HG03103 (cell line): ENCODE data around the gene MTR.

Source experiments
- ATAC-seq: cut with Tn5 transposase; IDR thresholded peaks from one replicate; pipeline ENCODE4 v1.9.1; 2021; ENCODE audit warnings: low read depth; ENCODE audit not compliant: unreplicated experiment

MTR gene

DNA sequence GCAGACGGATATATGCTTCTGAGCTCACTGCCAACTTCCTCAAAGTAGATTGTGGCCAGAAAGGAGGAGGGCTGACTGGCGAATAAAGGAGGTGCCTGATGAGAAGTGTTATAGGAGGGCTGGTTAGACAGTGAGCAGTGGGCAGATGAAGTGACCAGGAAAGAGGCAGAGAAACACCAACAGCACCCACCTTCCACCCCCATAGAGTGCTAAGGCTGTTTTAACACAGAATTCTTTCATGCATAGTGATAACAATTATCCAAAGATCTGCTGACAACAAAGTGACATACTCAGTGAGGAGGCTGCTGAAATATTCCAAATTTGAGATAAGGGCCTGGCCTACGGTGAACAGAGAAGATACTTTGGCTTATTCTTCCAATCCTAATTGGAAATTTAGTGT, 21.2 kb upstream of the MTR start:
- ATAC-seq, result no peak

DNA sequence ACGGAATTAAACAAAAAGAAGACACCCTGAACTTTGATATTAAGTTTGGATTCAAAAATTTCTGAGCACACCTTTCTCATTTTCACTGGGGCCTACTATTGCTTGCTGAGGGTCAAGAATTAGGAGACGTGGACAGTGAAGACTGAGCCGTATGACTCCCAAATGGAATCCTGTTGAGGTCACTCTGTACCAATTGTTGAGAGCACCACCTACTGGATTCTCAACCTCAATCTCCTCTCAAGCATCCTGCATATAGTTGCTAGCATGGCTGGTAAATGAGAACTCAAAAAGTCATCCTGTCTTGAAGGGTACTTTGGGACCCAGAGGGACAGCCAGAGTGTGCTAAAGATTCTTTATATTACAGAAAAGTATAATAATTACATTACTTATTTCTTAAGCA, 20.2 kb upstream of the MTR start:
- no peak for ATAC-seq

DNA sequence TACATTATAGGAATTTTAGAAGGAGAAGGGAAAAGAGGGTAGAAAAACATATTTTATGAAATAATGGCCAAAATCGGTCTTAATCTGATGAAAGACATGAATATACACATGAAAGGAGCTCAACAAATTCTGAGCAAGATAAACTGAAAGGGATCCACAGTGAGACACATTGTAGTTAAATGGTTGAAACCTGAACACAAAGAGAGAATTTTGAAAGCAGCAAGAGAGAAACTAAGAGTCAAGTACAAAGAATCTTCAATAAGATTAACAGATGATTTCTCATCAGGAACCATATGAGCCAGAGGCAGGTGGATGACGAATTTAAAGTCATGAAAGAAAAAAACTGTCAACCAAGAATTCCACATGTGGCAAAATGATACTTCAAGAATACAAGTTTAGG, 15.8 kb upstream of the MTR start:
- ATAC-seq, result no peak

DNA sequence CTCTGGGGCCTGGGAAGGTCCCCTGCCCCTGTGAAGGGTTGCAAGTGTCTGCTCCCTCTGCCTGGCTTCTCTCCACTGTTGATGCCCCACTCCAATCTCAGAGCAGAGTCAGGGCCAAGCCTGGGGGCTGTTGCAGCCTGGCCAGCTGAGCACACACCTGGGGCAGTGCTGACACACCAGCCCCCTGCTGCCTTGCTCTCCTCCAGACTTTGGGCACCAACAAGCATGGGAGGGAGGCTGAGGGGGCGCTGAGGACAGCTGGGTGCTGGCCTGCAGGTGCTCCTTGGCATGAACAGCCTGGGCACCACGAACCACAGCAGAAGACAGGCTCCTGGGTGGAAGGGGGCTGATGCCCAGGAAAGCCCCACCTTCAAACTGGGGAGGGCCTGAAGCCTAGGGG, 9.6 kb upstream of the MTR start:
- ATAC-seq, result no peak

DNA sequence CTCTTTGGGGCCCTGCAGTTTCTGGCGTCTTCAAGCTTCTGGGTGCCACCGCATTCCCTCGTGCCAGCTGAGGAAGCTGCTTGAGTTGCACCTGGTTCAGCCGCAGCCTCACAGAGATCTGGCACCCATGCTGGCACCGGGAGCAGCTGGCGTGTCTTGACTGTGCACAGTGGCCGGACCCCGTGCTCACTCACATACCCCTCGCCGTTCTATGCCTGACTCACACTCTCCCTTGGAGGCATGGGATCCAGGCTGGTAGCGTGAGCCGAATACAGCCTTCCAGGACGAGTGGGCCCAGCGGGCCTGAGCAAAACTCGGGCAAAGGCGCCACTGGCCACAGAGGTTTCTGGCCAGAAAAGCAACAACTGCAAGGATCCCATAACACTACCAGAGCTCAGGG, 8.6 kb upstream of the MTR start:
- ATAC-seq, result no peak

DNA sequence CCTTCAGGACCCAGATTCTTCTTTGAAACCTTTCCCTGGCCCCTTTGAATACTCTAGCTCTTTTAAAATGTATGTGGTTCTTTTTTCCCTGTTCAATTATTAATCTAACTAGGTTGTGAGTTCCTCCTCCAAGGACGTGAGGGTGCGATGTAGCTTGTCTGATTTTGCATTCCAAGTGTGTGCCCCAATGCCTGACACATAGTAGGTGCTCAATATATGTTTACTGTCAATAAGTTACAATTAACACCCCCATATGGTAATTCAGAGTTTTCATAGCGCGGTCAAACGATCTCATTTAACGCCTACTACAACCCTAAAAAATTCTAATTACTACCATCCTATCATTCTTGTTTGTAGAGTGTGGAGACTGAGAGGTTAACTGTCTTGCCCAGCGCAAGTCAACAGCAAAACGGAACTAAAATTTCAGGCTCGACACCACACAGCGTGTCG, 482 bp upstream of the MTR start:
- ATAC-seq, result no peak

DNA sequence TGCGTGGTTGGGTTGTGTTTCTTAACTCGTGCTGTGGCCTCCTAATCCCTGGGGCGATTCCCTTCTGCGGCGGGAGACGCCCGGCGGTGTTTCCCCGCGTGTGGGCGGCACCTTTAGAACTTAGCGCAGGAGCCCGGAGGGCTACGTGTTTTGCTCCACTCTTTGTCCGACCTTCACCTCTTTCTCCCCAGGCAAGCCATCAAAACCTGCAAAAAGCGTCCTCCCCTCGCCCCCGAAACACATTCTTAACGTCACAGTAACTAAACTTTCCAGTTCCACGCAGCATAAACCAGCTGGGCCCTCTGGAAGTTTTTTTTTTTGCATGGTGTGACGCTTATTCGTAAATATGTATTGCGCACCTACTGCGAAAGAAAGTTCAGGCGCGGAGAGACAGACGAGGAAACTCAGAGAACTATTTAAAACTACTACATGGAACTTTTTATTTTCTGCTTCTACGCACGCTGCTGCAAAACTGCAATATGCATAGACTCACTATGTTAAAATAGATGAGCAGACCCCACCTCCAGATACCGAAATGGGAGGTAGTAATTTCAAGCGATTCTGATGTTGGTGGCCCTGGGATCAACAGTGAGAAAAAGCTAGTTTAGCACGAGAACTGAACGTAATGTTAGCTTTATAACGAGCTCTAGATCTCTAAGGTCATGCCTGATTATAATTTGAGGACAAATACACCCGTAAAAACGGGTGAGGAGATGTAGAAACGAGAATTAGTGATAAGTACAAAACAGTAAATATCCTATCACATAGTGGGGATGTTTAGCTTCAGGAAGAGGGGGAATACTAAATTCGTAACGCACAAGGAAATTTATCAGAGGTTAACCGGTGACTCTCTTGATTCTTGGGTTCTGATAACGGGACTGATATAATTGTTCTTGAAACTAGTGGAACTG, 920 bp downstream of the MTR start:
- ATAC-seq, result peak; percentile 17

DNA sequence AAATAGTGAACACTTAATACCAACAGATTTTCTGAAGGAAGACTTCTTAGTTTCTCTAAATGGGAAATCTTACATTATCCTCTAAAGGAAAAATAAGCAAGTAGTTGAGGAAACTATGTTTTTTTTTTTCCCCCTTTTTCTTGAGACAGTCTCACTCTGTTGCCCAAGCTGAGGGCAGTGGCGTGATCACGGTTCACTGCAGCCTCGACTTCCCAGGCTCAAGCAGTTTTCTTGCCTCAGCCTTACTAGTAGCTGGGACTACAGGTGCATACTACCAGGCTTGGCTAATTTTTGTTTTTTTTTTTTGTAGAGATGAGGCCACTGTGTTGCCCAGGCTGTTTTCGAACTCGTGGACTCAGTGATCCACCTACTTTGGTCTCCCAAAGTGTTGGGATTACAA, 3.9 kb downstream of the MTR start:
- no peak for ATAC-seq

DNA sequence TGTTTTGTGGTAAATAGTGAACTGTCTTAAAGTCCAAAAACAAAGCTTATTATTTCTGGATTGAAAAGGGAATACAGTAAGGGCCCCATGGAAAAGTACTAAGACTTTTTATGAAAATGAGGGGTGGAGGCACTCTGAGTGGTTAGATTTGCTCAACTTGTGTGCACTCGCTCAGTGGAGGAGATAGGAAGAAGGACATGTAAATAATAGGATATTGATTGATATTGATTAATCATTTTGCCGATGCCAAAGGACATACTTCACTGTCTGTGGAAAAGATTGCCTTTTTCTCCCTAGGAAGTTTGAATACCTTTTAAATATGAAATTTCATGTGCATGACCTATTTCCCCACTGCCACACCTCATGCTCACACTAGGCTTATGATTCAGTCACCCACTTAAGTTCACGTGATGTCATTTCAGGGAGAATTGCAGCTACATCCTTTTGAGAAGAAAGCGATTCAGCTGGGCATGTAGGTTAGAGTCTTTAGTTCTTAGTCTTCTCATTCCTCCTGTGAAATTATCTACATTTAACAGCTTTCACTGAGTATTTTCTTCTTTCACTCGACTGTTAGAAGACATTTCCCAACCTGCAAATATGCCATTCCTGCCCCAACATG, 5.0 kb downstream of the MTR start:
- no peak for ATAC-seq

DNA sequence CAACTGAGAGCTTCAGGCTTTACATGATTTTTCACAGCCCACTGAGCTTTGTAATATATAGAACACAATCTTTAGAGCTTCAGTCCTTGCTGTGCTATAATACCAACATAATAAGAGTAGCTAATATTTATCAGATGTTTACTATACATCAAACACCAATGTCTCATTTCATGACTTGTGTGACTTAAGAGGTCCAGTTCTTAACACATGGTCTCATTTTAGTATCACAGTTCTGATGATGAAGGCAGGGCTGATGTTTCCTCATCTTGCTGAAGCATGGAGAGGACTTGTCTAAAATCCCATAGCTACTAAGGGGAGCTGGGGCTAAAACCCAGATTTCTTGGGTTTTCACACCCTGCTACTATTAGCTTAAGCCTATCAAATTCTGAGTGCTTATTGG, 5.5 kb downstream of the MTR start:
- ATAC-seq, result no peak

DNA sequence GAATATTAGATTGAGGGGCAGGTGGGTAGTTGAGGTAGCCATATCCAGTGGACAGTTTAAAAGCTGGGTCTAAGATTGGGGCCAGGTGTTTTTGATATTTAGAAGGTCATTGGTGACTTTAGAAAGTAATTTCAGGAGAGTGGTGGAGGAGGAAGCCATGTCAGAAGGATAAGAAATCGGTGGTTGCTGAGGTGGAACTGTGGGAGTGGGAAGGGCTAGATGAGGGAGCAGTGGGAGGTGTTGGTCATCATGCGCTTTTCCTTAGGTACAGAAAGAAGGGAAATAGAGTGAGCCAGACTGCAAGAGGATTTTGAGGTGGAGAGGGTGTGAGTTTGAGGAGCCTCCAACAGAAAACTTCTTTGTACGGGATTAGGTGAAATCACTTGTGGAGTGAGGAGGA, 7.2 kb downstream of the MTR start:
- ATAC-seq, result no peak

DNA sequence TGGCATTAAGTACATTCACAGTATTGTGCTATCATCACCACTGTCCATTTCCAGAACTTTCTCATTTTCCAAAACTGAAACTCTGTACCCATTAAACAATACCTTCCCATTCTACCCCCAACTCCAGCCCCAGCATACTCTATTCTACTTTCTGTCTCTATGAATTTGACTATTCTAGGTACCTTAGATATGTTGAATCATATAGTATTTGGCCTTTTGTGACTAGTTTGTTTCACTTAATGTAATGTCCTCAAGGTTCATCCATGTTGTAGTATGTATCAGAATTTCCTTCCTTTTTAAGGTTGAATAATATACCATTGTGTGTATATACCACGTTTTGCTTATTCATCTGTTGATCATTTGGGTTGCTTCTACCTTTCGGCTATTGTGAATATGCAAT, 11.5 kb downstream of the MTR start:
- ATAC-seq, result no peak

DNA sequence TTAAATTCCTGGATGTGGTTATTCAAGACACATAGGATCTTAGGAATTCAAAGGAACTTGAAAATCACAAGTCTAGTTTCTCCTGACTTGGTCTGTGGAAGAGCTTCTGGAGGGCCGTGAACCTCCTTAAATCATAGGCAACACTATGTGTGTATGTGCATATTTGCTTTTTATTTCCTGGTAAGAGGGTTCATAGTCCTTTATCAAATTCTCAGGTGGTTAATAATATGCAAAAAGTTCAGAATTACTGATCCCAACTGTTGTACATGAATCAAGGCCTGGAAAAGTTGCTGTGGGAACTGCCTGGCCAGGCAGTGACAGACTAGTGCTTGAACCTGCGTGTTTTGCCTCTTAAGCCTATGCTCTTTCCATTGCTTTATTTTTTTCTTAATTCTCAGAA, 12.9 kb downstream of the MTR start:
- ATAC-seq, result no peak

DNA sequence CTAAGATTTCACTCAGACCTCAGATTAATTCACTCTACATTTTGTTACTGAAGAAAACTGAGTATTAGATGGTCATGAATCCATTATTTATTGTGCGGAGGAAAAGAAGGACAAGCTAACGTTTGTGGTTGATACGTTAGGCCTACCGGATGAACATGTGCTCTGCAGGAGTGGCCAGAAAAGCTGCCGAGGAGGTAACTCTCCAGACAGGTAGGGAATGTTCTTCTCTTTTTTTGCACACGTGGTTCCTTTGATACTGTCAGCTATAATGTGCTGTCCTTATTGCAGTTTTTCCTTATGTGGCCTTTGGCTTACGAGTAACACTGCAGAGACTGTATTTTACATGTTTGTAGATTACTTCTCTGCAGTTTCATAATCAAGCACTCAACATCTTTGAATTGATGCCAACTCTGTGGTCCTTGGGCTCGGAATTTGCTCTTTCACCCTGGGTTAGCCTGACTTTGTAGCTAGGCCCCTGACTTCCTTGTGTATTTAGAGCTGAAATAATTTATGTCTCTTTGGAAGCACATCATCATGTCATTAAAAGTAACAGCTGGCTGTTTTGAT, 13.6 kb downstream of the MTR start:
- ATAC-seq, result no peak

DNA sequence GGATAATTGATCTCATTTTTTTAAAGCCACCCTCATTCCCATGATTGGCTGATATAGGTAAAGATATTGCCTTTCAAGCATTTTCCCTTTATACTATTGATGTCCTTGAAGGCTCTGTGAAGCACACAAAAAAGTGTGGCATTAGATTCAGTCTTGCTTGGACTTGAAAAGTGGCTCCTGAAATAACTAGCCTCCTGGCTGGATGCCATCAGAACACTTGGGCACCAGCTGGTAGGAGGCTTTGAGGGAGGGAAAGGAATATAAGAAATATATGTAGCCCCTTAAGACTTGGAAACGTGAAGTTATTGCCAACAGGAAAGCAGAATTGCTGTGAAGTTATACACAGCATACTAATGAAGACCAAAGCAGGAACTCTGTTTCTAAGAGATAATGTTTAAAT, 14.1 kb downstream of the MTR start:
- no peak for ATAC-seq

DNA sequence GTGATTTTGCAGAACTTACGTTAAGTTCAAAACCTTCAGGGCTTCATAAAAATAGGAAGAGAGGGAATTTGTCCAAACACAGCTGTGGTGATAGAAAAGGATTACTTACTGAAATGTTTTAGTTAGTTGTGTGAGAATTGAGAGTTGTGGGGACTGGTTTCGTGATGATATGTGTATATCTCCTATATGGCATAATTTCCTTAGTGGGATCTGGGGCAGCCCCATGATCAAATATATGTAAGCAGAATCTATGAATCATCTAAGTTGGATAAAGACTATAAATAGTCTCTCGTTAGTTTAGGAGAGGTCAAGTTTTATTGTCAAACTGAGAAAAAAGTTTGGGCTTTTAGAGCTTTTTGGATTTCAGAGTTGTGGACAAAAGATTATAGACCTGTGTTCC, 14.9 kb downstream of the MTR start:
- no peak for ATAC-seq

DNA sequence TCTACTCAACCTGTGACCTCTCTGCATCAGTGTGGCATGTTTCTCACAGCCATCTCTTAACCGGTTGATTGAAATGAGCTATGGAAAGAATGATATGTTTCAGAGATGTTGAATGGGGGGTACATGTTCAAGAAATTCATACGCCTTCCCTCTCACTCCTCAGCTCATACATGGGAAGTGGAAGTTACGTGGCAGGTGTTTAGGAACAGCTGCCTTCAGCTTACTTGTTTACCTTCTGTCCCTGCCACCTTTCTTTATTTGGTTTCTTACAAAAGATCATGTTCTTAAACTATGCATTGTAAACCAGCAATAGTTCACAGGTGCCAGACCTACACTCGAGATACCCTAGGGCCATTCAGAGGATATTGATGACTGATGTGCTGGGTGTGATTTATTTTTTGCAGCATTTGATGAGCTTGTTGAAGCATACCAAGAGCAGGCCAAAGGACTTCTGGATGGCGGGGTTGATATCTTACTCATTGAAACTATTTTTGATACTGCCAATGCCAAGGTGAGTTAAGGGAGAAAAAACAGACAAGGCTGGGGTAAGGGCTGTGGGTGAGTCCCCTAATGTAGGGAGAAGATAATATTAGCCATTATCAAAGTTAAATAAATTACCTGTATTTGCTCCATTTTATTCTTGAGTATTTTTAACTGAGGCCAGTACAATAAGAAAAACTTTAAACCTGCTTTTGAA, 17.4 kb downstream of the MTR start:
- no peak for ATAC-seq

DNA sequence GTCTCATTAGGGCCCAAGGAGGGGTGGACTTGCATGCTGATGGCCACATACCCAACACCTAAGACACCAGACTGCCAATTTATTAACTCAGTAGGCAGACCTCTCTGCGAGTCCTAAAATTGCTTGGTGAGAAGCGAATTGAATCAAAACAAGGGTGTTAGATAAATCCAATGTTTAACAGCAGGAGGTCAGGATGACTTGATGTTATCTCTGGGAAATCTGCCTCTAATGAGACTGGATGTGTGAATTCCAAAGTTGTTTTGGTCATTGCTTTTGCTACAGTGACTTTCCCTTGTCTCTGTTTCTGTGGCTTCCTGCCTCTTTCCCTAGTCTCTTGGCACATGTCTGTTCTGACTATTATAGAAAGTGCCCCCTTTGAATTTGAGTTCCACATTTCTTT, 20.8 kb downstream of the MTR start:
- no peak for ATAC-seq

DNA sequence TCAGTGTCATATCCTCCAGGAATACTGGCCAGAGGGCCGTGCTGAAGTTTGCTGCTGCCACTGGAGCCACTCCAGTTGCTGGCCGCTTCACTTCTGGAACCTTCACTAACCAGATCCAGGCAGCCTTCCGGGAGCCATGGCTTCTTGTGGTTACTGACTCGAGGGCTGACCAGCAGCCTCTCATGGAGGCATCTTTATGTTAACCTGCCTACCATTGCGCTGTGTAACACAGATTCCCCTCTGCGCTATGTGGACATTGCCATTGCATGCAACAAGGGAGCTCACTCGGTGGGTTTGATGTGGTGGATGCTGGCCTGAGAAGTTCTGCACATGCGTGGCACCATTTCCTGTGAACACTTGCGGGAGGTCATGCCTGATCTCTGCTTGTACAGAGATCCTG, 24.8 kb downstream of the MTR start:
- no peak for ATAC-seq

DNA sequence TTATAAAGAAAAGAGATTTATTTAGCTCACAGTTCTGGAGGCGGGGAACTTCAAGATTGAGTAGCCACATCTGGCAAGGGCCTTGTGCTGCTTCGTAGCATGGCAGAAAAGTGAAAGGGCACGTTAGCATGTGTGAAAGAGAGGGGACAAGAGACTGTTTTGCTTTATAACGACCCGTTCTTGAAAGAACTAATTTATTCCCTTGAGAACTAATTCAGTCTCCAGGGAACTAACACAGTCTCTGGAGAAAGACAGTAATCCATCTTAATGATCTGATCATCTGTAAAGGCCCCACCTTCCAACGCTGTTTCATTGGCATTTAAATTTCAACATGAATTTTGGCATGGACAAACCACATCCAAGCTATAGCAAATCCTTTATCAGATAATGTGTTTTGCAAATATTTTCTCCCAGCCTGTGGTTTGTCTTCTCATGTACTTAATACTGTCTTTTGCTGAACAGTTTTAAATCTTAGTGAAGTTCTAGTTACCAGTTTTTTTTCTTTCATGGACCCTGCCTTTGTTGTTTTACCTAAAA, 26.1 kb downstream of the MTR start:
- no peak for ATAC-seq

DNA sequence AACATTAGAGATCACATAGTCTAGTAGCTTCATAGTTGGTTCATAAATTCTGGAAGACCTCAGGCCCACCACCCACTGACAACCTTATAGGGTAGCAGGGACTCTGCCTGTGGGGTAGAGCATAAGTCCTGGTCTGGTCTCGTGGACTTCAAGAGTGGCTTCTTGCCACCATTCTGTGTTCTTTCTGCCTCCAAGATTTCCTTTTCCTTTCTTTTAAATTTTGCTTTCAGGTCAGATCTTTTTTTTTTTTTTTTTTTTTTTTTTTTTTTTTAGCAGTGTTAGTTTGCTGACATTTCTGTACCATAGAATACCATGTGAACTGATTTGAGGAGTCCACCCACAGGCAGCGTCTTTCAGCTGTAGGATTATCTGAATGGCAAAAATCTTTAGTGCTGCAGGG, 28.5 kb downstream of the MTR start:
- ATAC-seq, result no peak
